Activated B cell treated with CpG ODN at 0.5 μM for 24 hours (primary cell): ENCODE data around the gene EHBP1L1. TPM values are rescaled to one million over a fixed set of nuclear protein-coding genes. Genes with fewer than 3 reads are reported as not detected.
A peak's percentile ranks its signal among the peaks of the same experiment; 100 is the strongest.

Experiments
- ATAC-seq: fragments of 200-7000 bp; cut with Tn5 transposase; one replicate; pipeline ENCODE4 v1.10.0; 2021; ENCODE audit warnings: low read depth, mild to moderate bottlenecking, moderate library complexity
- CTCF ChIA-PET: fragments of 350-600 bp; sonication (Branson Sonifier 250); formaldehyde crosslinking; loops from one replicate; lab custom pipeline; 2021; ENCODE audit warnings: antibody characterized with exemption; lab: Charles Lee
- POLR2A ChIA-PET: fragments of 350-600 bp; sonication (Branson Sonifier 250); formaldehyde crosslinking; loops from one replicate; lab custom pipeline; 2021; ENCODE audit warnings: antibody characterized with exemption; lab: Charles Lee
- DNase-seq: peaks from one replicate; pipeline ENCODE4 v3.0.0; 2022
- H3K27ac Mint-ChIP-seq: one replicate; pipeline ENCODE4 v1.8.0; 2020; ENCODE audit warnings: mixed read lengths
- H3K27me3 Mint-ChIP-seq: one replicate; pipeline ENCODE4 v1.8.0; 2021; ENCODE audit warnings: mixed read lengths
- H3K36me3 Mint-ChIP-seq: one replicate; pipeline ENCODE4 v1.8.0; 2021; ENCODE audit warnings: low read depth, mixed read lengths
- H3K4me1 Mint-ChIP-seq: one replicate; pipeline ENCODE4 v1.8.0; 2021; ENCODE audit warnings: mixed read lengths
- H3K4me3 Mint-ChIP-seq: one replicate; pipeline ENCODE4 v1.8.0; 2020; ENCODE audit warnings: mild to moderate bottlenecking, mixed read lengths
- H3K9me3 Mint-ChIP-seq: one replicate; pipeline ENCODE4 v1.8.0; 2020; ENCODE audit warnings: mixed read lengths
- CTCF ChIP-seq: fragments of 200-600 bp; IDR thresholded peaks from one replicate; pipeline ENCODE4 v1.8.0; 2022; ENCODE audit warnings: antibody characterized with exemption, mild to moderate bottlenecking
- intact Hi-C: fragments of 100-400 bp; cut with micrococcal nuclease; formaldehyde crosslinking; loops from one replicate; pipeline ENCODE4 v1.15.1; 2024
- total RNA-seq: library from RNA; stranded (reverse); gene quantifications from 2 replicates; pipeline ENCODE4 v1.2.3, GENCODE V29; 2022

EHBP1L1 gene
- total RNA-seq, 1 donor from 2014 or later = 163 TPM

- no peaks in the 10 kb centered on the region for H3K9me3 Mint-ChIP-seq
- H3K4me3 Mint-ChIP-seq = no peak overlapping the region
- ATAC-seq (no peak), DNase-seq (no peak)
- POLR2A ChIA-PET = no interaction called here
- no peak overlapping the region for H3K27ac Mint-ChIP-seq
- no peaks in the 10 kb centered on the region for H3K27me3 Mint-ChIP-seq
- peaks cover 76% of the 10 kb centered on the region for H3K36me3 Mint-ChIP-seq
- CTCF ChIA-PET = no interaction called here
- no peak for TF ChIP-seq CTCF
- H3K4me1 Mint-ChIP-seq = peaks cover 23% of the 10 kb centered on the region
- intact Hi-C loops = no loop called here
These were observed 44.8 kb downstream of the EHBP1L1 start for GRCh38 chr11:65620666-65621065.

- intact Hi-C loops = no loop called here
- DNase-seq = no peak
- TF ChIP-seq CTCF = no peak
- ChIA-PET POLR2A (interaction anchor here (0.6 to 1.2 kb wide), 2 partner anchors 23 to 113 kb away, joined by 4 to 8 read pairs; no protein-coding TSS in a partner anchor), CTCF (no interaction called here)
- no peaks in the 10 kb centered on the region for H3K9me3 Mint-ChIP-seq
- peak overlapping the region; percentile 65 for H3K27ac Mint-ChIP-seq
- no peak for ATAC-seq
- H3K27me3 Mint-ChIP-seq = no peaks in the 10 kb centered on the region
- H3K36me3 Mint-ChIP-seq = peaks cover 81% of the 10 kb centered on the region
- H3K4me1 Mint-ChIP-seq = peaks cover 26% of the 10 kb centered on the region
- H3K4me3 Mint-ChIP-seq = no peak overlapping the region
These were observed 45.6 kb downstream of the EHBP1L1 start for GRCh38 chr11:65621460-65621859.

- intact Hi-C loops = no loop called here
- ChIA-PET CTCF (no interaction called here), POLR2A (interaction anchor here (0.6 to 1.2 kb wide), 2 partner anchors 22 to 112 kb away, joined by 4 to 8 read pairs; no protein-coding TSS in a partner anchor)
- Mint-ChIP-seq H3K4me3 (no peak overlapping the region), H3K9me3 (no peaks in the 10 kb centered on the region), H3K4me1 (peaks cover 21% of the 10 kb centered on the region), H3K36me3 (peaks cover 81% of the 10 kb centered on the region), H3K27me3 (no peaks in the 10 kb centered on the region), H3K27ac (peak overlapping the region; percentile 65)
- no peak for TF ChIP-seq CTCF
- no peak for ATAC-seq
- no peak for DNase-seq
These were observed 46.2 kb downstream of the EHBP1L1 start for GRCh38 chr11:65622011-65622410.

- Mint-ChIP-seq H3K9me3 (no peaks in the 10 kb centered on the region), H3K27me3 (no peaks in the 10 kb centered on the region), H3K36me3 (peaks cover 81% of the 10 kb centered on the region), H3K27ac (no peak overlapping the region), H3K4me3 (no peak overlapping the region), H3K4me1 (peaks cover 14% of the 10 kb centered on the region)
- no peak for TF ChIP-seq CTCF
- intact Hi-C loops = no loop called here
- CTCF ChIA-PET = interaction anchor here (1.1 kb wide), 1 partner anchor 15 kb away, joined by 4 read pairs; the partner anchor contains the start of gene SIPA1
- DNase-seq = no peak
- POLR2A ChIA-PET = interaction anchor here (1.0 kb wide), 1 partner anchor 8 kb away, joined by 3 read pairs; the partner anchor contains the start of gene PCNX3
- no peak for ATAC-seq
These were observed 47.3 kb downstream of the EHBP1L1 start for GRCh38 chr11:65623177-65623576.

- intact Hi-C loops = no loop called here
- no peaks in the 10 kb centered on the region for H3K27me3 Mint-ChIP-seq
- TF ChIP-seq CTCF = no peak
- peaks cover 11% of the 10 kb centered on the region for H3K4me1 Mint-ChIP-seq
- ChIA-PET CTCF (interaction anchor here (1.1 kb wide), 1 partner anchor 14 kb away, joined by 4 read pairs; the partner anchor contains the start of gene SIPA1), POLR2A (interaction anchor here (1.0 to 5.2 kb wide), 3 partner anchors 9 to 15 kb away, joined by 3 to 62 read pairs (median 5); partner anchors contain the start of genes PCNX3 and SIPA1)
- ATAC-seq (no peak), DNase-seq (no peak)
- no peaks in the 10 kb centered on the region for H3K9me3 Mint-ChIP-seq
- no peak overlapping the region for H3K4me3 Mint-ChIP-seq
- peaks cover 80% of the 10 kb centered on the region for H3K36me3 Mint-ChIP-seq
- no peak overlapping the region for H3K27ac Mint-ChIP-seq
These were observed 48.2 kb downstream of the EHBP1L1 start for GRCh38 chr11:65623852-65624616.
